ENCODE measurements around the gene IL1RAP.

Gene IL1RAP

GRCh38 chr3:190644035-190644434 lies 130.2 kb downstream of the IL1RAP start:
- Histone ChIP-seq H3K4me3 (replicated peaks; ENCODE audit: insufficient read depth, low read length) (no peak overlapping the region), H3K27ac (replicated peaks) (no peak overlapping the region), H3K27me3 (ENCODE audit: insufficient read depth, poor library complexity, severe bottlenecking) (no peaks in the 10 kb centered on the region)
- DNase-seq (ENCODE audit: low read depth in 1 of 2, low spot score in 1 of 2) = no peak
- TF ChIP-seq, protein P1, sequence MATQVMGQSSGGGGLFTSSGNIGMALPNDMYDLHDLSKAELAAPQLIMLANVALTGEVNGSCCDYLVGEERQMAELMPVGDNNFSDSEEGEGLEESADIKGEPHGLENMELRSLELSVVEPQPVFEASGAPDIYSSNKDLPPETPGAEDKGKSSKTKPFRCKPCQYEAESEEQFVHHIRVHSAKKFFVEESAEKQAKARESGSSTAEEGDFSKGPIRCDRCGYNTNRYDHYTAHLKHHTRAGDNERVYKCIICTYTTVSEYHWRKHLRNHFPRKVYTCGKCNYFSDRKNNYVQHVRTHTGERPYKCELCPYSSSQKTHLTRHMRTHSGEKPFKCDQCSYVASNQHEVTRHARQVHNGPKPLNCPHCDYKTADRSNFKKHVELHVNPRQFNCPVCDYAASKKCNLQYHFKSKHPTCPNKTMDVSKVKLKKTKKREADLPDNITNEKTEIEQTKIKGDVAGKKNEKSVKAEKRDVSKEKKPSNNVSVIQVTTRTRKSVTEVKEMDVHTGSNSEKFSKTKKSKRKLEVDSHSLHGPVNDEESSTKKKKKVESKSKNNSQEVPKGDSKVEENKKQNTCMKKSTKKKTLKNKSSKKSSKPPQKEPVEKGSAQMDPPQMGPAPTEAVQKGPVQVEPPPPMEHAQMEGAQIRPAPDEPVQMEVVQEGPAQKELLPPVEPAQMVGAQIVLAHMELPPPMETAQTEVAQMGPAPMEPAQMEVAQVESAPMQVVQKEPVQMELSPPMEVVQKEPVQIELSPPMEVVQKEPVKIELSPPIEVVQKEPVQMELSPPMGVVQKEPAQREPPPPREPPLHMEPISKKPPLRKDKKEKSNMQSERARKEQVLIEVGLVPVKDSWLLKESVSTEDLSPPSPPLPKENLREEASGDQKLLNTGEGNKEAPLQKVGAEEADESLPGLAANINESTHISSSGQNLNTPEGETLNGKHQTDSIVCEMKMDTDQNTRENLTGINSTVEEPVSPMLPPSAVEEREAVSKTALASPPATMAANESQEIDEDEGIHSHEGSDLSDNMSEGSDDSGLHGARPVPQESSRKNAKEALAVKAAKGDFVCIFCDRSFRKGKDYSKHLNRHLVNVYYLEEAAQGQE (IDR thresholded peaks at IDR 0.05; ENCODE audit: insufficient replicate concordance, low read depth) = no peak
- TF ChIP-seq POLR2AphosphoS5 (IDR thresholded peaks at IDR 0.05; ENCODE audit: low read depth) (no peak), CTCF (IDR thresholded peaks at IDR 0.05; ENCODE audit: insufficient read depth, low read length) (no peak), GABPA (IDR thresholded peaks at IDR 0.05; ENCODE audit: low read depth) (no peak), SPI1 (IDR thresholded peaks at IDR 0.05; ENCODE audit: borderline replicate concordance, low read depth) (no peak)

DNA sequence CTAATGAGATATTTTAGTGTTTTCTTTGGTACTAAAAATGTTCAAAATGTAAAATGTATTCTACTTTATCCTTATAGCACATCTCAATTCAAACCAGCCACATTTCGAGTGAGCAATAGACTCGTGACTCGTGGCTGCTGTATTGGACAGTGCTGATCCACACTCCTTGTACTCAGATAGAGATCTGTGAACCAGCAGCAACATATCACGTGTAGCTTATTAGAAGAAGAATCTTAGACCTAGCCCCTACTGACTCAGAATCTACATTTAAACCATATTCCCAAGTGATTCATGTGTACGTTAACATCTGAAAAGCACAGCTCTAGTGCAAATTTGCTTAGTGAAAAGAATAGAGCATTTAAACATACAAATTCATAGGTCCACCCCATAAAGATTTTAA lies 130.9 kb downstream of the IL1RAP start:
- H3K27ac ChIP-seq (replicated peaks) = no peak overlapping the region
- no peak for DNase-seq (ENCODE audit: low read depth in 1 of 2, low spot score in 1 of 2)
- no peak overlapping the region for H3K4me3 ChIP-seq (replicated peaks; ENCODE audit: insufficient read depth, low read length)
- TF ChIP-seq GABPA (IDR thresholded peaks at IDR 0.05; ENCODE audit: low read depth) (no peak), SPI1 (IDR thresholded peaks at IDR 0.05; ENCODE audit: borderline replicate concordance, low read depth) (no peak), POLR2AphosphoS5 (IDR thresholded peaks at IDR 0.05; ENCODE audit: low read depth) (no peak), CTCF (IDR thresholded peaks at IDR 0.05; ENCODE audit: insufficient read depth, low read length) (no peak)
- TF ChIP-seq, protein P1 (IDR thresholded peaks at IDR 0.05; ENCODE audit: insufficient replicate concordance, low read depth) = no peak
- no peaks in the 10 kb centered on the region for H3K27me3 ChIP-seq (ENCODE audit: insufficient read depth, poor library complexity, severe bottlenecking)

- H3K27ac ChIP-seq (replicated peaks) = no peak overlapping the region
- TF ChIP-seq GABPA (IDR thresholded peaks at IDR 0.05; ENCODE audit: low read depth) = no peak
- no peaks in the 10 kb centered on the region for H3K27me3 ChIP-seq (ENCODE audit: insufficient read depth, poor library complexity, severe bottlenecking)
- no peak for DNase-seq (ENCODE audit: low read depth in 1 of 2, low spot score in 1 of 2)
- no peak overlapping the region for H3K4me3 ChIP-seq (replicated peaks; ENCODE audit: insufficient read depth, low read length)
Observed at GRCh38 chr3:190645932-190646460, 132.1 kb downstream of the IL1RAP start.

GRCh38 chr3:190646996-190647395 lies 133.1 kb downstream of the IL1RAP start:
- peak in 1 of 2 experiments; percentile 56 for DNase-seq (ENCODE audit: low read depth in 1 of 2, low spot score in 1 of 2)
- no peaks in the 10 kb centered on the region for H3K27me3 ChIP-seq (ENCODE audit: insufficient read depth, poor library complexity, severe bottlenecking)
- no peak for TF ChIP-seq GABPA (IDR thresholded peaks at IDR 0.05; ENCODE audit: low read depth)
- no peak for TF ChIP-seq CTCF (IDR thresholded peaks at IDR 0.05; ENCODE audit: insufficient read depth, low read length)
- TF ChIP-seq, protein P1 (IDR thresholded peaks at IDR 0.05; ENCODE audit: insufficient replicate concordance, low read depth) = no peak
- no peak for TF ChIP-seq POLR2AphosphoS5 (IDR thresholded peaks at IDR 0.05; ENCODE audit: low read depth)
- no peak for TF ChIP-seq SPI1 (IDR thresholded peaks at IDR 0.05; ENCODE audit: borderline replicate concordance, low read depth)
- no peak overlapping the region for H3K4me3 ChIP-seq (replicated peaks; ENCODE audit: insufficient read depth, low read length)
- H3K27ac ChIP-seq (replicated peaks) = peak overlapping the region; percentile 4
